Pancreas (tissue), 10 donors: Measurements from ENCODE around the gene TRRAP. TPM values are rescaled to one million over a fixed set of nuclear protein-coding genes. Genes with fewer than 3 reads are reported as not detected.

Experiments
- ATAC-seq, 4 donors: fragments of 200-7000 bp; cut with Tn5 transposase; one replicate each; pipeline versions ENCODE4 v1.8.0 to v1.9.1; 2020; ENCODE audit warnings: mild to moderate bottlenecking in 4 of 4, moderate library complexity in 4 of 4
- DNase-seq, 6 donors: peaks; one replicate each; pipeline ENCODE4 v3.0.0-alpha.2; 2020
- FAIRE-seq: peaks from 2 replicates; lab custom pipeline; 2012; peaks lifted over from hg19 to GRCh38; lab: Jason Lieb, UNC
- H3K27ac ChIP-seq, 4 donors: fragments of 200-600 bp; sonication (generic); 1 replicate in 3 of 4; 2 replicates in 1 of 4; pipeline versions ENCODE4 v1.5.0 to v1.8.0; 2020
- H3K27me3 ChIP-seq, 4 donors: fragments of 200-600 bp; one replicate each; pipeline ENCODE4 v1.8.0; 2021
- H3K36me3 ChIP-seq, 3 donors: fragments of 200-600 bp; sonication (generic) in 1 of 3; one replicate each; pipeline versions ENCODE4 v1.5.0 to v1.8.0; 2020 to 2021
- H3K4me1 ChIP-seq, 3 donors: fragments of 200-600 bp; one replicate each; pipeline ENCODE4 v1.8.0; 2021
- H3K4me3 ChIP-seq, 4 donors: fragments of 200-600 bp; sonication (generic) in 2 of 4; one replicate each; pipeline versions ENCODE4 v1.5.0 to v1.8.0; 2020 to 2021
- H3K9me3 ChIP-seq, 4 donors: fragments of 200-600 bp; one replicate each; pipeline ENCODE4 v1.8.0; 2021
- CTCF ChIP-seq, 4 donors: fragments of 200-600 bp; sonication (generic) in 3 of 4; IDR thresholded peaks; one replicate each; pipeline versions ENCODE4 v1.5.0 to v1.8.0; 2021; ENCODE audit warnings: antibody characterized with exemption in 4 of 4
- WGBS, 2 donors: extraction: QIAGEN DNeasy Blood & Tissue Kit; methylation state at CpG; one replicate each; pipeline ENCODE4 v1.1.7; 2013; 5-methylcytosine and 5-hydroxymethylcytosine counted together
- intact Hi-C, 3 donors: fragments of 100-400 bp; cut with DNase I; formaldehyde crosslinking; loops; one replicate each; pipeline versions ENCODE4 v1.11.1 to v1.14.2; 2022
- polyA plus RNA-seq, 2 donors: library from polyadenylated mRNA; stranded (reverse); fragments of 200-250 nt; gene quantifications; one replicate each; pipeline ENCODE4 v1.2.3, GENCODE V29; 2013
- total RNA-seq, 6 donors: library from RNA; stranded (reverse); fragmentation: NEBNext Ultra II Directional in 4 of 6; extraction: Animal tissue kit (Norgen Biotek cat#: 25700) in 4 of 6; gene quantifications; one replicate each; pipeline versions ENCODE4 v1.2.1 to v1.2.4, GENCODE V29; 2021 to 2023
- donor health status: healthy with polysubstance abuse.
- donor health status: DM: no; HTN: no; CAD: no; lungs with moderate emphysema.
- donor health status: DM: no; HTN: no; CAD: no.
- donor health status: control.
- donor health status: control.
- donor health status: Bipolar disorder and iron deficiency.
- donor health status: DM: yes; HTN: yes; CAD: no.
- donor health status: DM: no; HTN: no; CAD: no.
- donor health status: DM: no; HTN: no; CAD: no.
- donor health status: DM: yes; HTN: yes; CAD: no.

TRRAP gene
- total and polyA plus RNA-seq, 8 donors = 10.2 to 25.1 (median 15.6) TPM

- intact Hi-C loops = loop anchor here in 1 of 3 donors (5.0 kb wide), 1 partner anchor 276 kb away; no protein-coding TSS in a partner anchor
- H3K27ac ChIP-seq = no peak overlapping the region
- no peaks in the 10 kb centered on the region for H3K27me3 ChIP-seq
- no peaks in the 10 kb centered on the region for H3K4me1 ChIP-seq
- H3K9me3 ChIP-seq = no peaks in the 10 kb centered on the region
- DNase-seq (peak in 1 of 6 donors; percentile 6), FAIRE-seq (no peak), ATAC-seq (no peak)
- no peak for TF ChIP-seq CTCF (IDR thresholded peaks at IDR 0.05)
- H3K36me3 ChIP-seq = peaks cover 2 to 90% (median 32%) of the 10 kb centered on the region in 3 donors
- WGBS, 2 donors = 88 to 89% methylated on average over 24 to 26 of the region's 26 CpGs
- H3K4me3 ChIP-seq = no peak overlapping the region
Measured at GRCh38 chr7:99035723-99036545, 157.6 kb downstream of the TRRAP start.

- DNase-seq = peak in 1 of 6 donors; percentile 14
- no peaks in the 10 kb centered on the region for H3K4me1 ChIP-seq
- intact Hi-C loops = loop anchor here in 1 of 3 donors (5.0 kb wide), 1 partner anchor 276 kb away; no protein-coding TSS in a partner anchor
- no peaks in the 10 kb centered on the region for H3K27me3 ChIP-seq
- no peak overlapping the region for H3K27ac ChIP-seq
- peaks cover 2 to 89% (median 38%) of the 10 kb centered on the region in 3 donors for H3K36me3 ChIP-seq
- H3K4me3 ChIP-seq = no peak overlapping the region
- FAIRE-seq = no peak
- no peak for ATAC-seq
- no peaks in the 10 kb centered on the region for H3K9me3 ChIP-seq
- TF ChIP-seq CTCF (IDR thresholded peaks at IDR 0.05) = no peak
- 78 to 79% methylated on average over 11 of the region's 11 CpGs for WGBS, 2 donors
Measured at GRCh38 chr7:99036546-99037111, 158.3 kb downstream of the TRRAP start.

GRCh38 chr7:99037327-99037940, 159.1 kb downstream of the TRRAP start:
- no peak for TF ChIP-seq CTCF (IDR thresholded peaks at IDR 0.05)
- no peaks in the 10 kb centered on the region for H3K27me3 ChIP-seq
- 94 to 95% methylated on average over 16 of the region's 16 CpGs for WGBS, 2 donors
- peaks cover 2 to 81% (median 40%) of the 10 kb centered on the region in 3 donors for H3K36me3 ChIP-seq
- no peak overlapping the region for H3K27ac ChIP-seq
- peaks cover 0 to 4% (median 0%) of the 10 kb centered on the region in 3 donors for H3K4me1 ChIP-seq
- FAIRE-seq (no peak), DNase-seq (peak in 1 of 6 donors; percentile 7), ATAC-seq (no peak)
- no peaks in the 10 kb centered on the region for H3K9me3 ChIP-seq
- H3K4me3 ChIP-seq = no peak overlapping the region
- intact Hi-C loops = loop anchor here in 1 of 3 donors (5.0 kb wide), 1 partner anchor 275 kb away; no protein-coding TSS in a partner anchor

GRCh38 chr7:99038086-99038855, 159.9 kb downstream of the TRRAP start:
- FAIRE-seq (no peak), ATAC-seq (no peak), DNase-seq (peak in 1 of 6 donors; percentile 9)
- Histone ChIP-seq H3K27ac (no peak overlapping the region), H3K9me3 (no peaks in the 10 kb centered on the region), H3K4me3 (no peak overlapping the region), H3K27me3 (no peaks in the 10 kb centered on the region), H3K4me1 (peaks cover 0 to 4% (median 0%) of the 10 kb centered on the region in 3 donors), H3K36me3 (peaks cover 2 to 74% (median 40%) of the 10 kb centered on the region in 3 donors)
- no peak for TF ChIP-seq CTCF (IDR thresholded peaks at IDR 0.05)
- intact Hi-C loops = loop anchor here in 1 of 3 donors (5.0 kb wide), 1 partner anchor 274 kb away; no protein-coding TSS in a partner anchor
- 91 to 94% methylated on average over 25 of the region's 25 CpGs for WGBS, 2 donors
